DMS114 treated with DMSO at 0.1 percent for 48 hours (cell line): ENCODE results near the gene ADGRD2.
"Not testable (repeated sequence)": the region's sequence is repeated elsewhere in the genome, so short reads cannot be mapped to it uniquely, and the experiment has no call there.

Source experiments
- DNase-seq: peaks from one replicate; lab custom pipeline; 2025; ENCODE audit not compliant: unreplicated experiment; lab: John Stamatoyannopoulos, UW

The ADGRD2 gene, protein sequence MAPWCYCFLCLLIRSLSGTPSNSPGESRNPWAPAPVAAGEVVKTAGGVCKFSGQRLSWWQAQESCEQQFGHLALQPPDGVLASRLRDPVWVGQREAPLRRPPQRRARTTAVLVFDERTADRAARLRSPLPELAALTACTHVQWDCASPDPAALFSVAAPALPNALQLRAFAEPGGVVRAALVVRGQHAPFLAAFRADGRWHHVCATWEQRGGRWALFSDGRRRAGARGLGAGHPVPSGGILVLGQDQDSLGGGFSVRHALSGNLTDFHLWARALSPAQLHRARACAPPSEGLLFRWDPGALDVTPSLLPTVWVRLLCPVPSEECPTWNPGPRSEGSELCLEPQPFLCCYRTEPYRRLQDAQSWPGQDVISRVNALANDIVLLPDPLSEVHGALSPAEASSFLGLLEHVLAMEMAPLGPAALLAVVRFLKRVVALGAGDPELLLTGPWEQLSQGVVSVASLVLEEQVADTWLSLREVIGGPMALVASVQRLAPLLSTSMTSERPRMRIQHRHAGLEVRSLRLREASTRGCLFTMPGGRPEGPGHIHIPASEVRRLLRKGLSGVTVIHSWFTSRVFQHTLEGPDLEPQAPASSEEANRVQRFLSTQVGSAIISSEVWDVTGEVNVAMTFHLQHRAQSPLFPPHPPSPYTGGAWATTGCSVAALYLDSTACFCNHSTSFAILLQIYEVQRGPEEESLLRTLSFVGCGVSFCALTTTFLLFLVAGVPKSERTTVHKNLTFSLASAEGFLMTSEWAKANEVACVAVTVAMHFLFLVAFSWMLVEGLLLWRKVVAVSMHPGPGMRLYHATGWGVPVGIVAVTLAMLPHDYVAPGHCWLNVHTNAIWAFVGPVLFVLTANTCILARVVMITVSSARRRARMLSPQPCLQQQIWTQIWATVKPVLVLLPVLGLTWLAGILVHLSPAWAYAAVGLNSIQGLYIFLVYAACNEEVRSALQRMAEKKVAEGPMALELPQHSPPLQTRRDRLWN

DNA sequence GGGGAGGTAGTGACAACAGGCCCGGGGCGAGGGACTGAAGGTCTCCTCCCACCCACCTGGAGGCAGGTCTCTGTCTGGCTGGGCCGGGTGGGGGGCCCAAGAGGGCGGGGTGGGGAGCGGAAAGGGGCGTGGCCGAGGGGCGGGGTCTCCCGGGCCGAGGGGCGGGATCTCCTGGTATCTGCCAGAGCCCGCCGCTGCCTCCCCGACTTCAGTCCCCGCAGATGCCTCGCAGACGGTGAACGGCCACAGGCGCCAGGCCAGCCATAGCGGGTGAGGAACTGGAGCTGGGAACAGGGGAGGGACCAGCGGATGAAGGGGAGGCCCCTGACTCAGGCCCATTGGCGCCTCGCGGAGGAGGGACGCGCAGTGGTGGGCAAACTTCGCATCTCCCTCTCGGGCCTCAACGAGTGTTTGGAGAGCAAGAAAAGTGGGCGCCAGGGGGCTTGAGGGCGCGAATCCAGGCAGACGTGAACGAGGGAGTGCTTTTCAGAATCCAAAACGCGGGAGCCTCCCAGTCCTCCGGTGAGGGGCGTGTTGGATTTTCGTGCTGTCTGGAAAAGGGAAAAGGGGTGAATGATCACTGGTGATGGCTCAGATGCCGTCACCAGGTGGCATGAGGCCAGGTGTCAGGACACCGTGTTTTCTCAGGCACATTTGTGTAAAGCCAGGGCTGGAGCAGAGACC is at the start of gene ADGRD2:
Gene ADGRD2 (plus strand): TSS at position 211 of the 684 bp plus-strand sequence. CDS start 1,216 bp downstream, outside the sequence.
- no peak for DNase-seq

DNA sequence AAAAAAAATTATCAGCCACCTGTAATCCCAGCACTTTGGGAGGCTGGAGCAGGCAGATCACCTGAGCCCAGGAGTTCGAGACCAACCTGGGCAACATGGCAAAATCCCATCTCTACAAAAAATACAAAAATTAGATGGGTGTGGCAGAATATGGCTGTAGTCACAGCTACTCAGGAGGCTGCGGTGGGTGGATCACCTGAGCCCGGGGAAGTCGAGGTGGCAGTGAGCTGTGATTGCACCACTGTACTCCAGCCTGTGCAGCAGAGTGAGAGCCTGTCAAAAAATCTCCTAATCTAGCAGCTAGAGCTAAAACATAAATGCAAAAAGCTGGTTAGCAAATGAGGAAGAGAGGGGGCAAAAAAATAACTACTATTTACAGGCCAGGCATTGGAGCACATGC is 47.0 kb upstream of the ADGRD2 start:
- no peak for DNase-seq

DNA sequence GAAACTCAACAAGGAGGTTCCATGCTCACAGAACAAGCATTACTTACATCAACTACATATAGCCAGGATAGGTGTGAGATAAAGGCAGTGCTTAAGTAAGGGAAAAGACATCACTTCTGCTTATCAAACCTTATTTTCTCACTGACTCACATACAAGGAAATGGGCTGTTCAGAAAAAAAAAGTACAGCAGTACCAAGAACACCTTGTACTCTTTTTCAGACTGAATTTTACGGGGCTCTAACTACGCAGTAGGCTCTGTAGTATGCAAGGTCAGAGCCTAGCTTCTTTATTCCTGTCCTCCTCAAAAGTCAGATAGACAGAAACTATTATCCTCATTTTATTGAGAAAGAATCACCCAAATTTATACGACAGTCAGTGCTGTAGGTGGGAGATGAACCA is 40.8 kb upstream of the ADGRD2 start:
- DNase-seq: no peak

DNA sequence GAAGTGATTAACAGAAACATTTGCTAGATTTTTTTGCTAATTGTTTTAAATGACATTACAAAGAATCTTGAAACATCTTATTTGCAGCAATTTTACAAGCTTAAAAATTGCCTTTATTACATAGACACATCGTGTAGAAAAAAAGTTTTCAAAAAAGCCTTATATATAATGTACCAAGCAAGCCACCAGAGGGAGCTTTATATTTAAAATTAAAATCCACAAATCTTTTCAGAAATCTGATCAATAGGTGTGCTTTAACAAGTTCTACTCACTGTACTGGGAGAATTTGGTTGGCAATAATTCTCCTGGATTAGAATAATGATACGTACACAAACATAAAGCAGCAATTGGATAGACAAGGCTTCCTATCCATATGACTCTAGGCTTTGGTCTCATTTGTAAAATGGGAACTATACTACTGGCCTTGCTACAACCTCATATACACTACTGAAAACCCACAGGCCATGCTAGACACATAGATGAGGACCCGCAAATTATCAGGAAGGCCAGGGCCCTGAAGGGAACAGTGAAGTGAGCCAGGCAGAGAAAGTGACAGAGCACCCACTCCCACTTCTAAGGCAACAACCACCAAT is 39.8 kb upstream of the ADGRD2 start:
- DNase-seq: no peak

DNA sequence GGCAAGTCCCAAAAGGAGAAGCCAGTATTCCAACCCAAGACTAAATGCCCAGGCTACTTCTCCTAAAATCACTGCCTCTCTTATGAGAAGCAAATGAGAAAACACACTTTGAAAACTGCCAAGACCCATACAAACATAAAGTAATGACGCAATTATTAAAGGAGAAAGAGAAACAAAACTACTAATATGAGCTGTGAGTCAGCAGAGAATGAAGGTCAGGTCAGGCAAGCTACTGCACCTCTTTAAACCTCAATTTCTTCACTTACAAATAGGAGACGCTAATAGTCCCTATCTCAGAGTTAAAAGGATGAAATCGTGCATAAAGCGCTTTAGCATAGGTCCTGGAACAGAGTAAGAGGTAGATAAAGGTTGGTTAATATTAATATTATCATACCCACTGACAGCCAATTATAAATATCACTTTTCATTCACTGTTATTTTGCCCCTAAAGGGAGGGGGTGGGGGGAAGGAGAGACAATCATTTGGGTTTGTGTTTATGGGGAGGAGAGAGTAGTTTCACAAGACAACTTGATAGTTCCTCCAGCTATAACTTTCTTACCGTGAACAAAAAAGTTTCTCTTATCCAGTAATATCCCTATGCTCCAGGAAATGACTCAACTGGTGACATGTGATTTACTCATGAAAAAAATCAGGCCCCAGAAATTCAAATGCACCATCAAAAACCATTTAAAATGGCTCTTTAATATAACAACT is 38.6 kb upstream of the ADGRD2 start:
- DNase-seq: no peak

DNA sequence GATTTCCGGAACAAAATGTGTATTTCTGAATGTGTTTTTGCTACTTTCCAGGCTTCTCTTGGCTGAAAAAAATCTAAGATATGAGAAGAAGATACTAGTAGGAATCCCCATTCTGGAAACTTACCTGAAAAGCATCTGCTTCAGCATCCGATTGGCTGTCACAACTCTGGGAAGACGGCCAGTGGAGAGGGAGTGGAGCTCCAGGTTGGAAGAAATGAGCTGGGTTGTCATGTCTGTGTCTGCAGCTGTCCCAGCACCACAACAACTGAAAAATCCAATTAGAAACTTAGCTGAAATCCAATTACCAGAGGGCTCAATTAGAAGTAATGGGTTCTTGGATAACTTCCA is 38.0 kb upstream of the ADGRD2 start:
- no peak for DNase-seq

DNA sequence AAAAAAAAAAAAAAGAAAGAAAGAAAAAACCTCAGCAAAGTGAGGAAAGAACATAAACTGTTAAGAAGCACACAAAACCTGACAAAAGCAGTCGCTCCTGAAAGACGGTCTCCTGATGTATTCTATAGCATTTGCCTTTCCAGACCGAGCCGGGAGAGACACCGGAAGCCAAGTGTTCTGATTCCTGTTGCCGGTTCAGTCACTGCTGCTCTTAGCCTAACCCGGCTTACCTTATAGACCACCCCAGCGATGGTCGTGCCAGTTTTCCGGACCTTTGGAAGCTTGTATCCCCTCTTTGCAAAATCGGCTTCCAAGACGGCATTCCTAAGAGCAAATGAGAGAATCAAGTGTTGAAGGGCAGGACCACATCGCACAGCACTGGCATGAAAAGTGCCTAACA is 35.6 kb upstream of the ADGRD2 start:
- DNase-seq: no peak

DNA sequence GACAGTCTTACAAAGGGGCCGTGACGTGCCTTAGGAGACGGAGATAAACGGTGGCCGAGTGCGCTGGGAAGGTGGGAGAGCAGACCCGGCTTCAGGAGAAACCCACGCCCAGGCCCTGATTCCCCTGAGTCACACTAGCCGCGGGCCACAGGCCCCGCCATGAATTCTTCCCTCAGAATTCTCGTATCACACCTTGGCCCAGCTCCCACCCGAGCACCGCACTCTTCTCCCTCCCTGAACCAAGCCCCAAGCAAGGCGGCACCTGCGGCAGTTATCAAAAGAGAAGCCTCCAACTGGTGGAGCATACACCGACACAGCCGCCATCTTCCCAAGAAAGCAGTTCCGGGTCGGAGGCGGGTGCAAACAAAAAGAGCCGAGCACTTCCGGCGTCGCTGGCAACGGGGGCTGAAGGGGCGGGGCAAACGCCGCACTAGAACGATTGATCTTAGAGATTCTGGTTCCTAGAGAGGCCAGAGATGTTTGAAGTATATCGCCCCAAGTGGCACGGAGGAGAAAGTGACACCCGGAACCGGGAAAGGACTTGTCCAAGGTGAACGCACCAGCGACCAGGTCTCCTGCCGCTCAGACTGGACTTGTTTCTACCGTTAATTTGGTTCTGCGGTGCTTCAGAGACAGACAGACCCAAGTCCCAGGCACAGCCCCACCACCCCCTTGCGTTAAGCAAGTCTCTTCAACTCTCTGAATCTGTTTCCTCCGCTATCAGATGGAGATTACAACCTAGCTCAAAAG is 35.0 kb upstream of the ADGRD2 start, which contains the start of gene PSMB7:
Gene PSMB7 (minus strand): TSS at position 341 of the 750 bp plus-strand sequence. CDS start 17 bp downstream, at position 324.
- peak; percentile 92 for DNase-seq

DNA sequence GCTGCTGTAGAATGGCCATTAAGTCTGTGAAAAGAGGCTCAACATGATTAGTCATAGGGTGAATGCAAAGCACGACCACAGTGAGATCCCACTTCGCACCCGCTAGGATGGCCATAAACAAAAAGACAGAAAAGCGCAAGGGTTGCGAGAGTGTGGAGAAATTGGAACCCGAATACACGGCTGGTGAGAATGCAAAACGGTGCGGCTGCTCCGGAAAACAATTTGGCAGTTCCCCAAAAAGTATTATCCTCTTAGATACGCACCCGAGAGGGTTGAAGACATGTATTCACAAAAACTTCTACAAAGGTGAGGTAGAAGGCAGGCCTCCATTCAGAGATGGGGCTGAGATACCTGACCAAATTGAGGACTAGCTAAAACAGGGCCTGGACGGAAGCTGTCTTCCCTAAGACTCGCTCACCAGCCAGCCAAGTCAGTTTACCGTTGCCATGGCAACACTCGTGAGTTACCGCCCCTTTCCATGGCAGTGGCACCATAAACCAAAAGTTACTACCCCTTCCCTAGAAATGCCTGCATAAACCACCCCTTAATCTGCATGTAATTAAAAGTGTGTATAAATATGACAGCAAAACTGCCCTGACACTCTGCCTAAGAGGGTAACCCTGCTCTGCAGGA is 34.3 kb upstream of the ADGRD2 start:
- no peak for DNase-seq

DNA sequence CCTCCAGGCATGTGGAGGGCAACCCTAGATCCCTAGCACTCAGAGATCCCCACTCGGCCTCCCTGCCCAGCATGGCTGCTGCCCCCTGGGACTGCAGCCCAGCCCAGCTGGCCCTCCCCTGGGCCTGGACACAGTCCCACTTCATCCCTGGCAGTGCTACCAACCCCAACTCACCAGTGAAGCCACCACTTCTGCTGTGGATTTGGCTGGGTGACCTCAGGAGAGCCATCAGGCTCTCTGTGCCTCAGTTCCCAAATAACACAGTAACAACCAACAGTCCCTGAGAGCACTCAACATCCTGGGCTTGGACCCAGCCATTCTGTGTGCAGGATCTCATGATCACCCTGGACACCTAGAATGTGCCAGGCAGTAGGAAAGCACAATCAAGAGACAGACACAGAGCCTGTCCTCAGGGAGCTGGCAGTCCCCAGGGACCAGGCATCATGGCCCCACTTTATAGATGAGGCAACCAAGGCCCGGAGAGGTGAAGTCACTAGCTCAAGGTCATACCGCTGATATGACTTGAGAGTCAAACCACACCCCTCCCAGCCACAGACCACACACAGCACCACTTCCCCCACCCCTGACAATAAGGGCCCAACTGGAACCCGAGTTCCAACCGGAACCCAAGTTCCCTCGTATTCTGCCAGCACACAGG is 30.3 kb upstream of the ADGRD2 start:
- no peak for DNase-seq

DNA sequence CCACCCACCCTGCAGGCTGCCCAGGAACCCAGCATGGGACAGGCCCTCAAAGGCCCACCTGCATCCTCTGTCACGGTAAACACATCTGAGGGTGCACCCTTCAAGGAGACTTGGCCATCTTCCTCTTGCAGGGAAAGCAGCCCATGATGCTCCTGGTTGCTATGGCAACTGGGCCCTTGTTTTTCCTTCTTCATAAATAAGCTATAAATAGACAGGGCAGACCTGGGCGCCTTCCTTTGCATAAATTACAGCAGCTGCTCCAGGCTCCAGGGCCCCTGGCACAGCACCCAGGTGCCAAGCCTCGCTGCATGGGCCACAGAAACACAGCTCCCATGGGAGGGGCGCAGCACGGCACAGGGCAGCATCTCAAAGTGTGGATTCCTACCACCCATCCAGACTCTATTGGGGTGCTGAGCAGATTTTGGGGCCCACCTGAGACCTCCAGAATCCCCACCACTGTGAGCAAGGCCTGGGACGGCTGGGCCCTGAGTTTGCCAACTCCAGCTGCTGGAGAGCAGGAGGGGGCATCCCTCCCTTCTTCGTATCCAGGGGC is 29.2 kb upstream of the ADGRD2 start:
- DNase-seq: no peak

DNA sequence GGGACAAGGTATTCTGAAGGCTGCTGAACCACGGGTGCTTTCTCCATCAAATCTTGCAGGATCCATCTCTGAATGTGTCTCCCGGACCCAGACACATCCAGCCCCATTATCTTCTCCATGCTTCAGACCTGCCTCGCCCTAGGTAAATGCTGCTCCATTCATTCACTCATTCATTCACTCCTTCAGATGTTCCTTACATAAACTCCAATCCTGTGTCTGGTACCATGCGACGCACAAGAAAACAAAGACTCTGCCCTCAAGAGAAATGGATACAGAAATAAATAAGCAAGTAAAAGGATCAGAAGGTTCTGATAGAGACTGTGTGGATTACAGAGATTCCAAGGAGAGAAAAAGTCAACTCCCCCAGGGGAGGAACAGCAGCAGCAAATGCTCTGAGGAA is 27.1 kb upstream of the ADGRD2 start:
- DNase-seq: no peak

DNA sequence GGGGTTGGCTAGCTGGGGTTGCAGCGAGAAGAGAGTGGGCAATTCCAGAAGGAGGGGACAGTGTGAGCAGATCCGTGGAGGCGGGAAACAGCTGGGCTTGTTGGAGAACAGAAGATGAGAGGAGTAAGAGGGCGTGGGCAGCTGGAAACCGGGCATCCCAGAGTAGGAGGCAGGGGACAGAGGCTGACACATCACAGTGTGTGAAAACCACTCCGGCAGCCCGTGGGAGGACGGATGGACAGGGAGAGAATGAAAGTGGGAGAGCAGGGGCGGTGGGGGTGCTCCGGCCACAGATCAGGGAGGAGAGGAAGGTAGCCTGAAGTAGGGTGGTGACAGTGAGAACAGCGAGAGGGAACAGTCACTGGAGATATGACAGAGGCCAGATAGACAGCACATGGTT is 26.7 kb upstream of the ADGRD2 start:
- DNase-seq: no peak

DNA sequence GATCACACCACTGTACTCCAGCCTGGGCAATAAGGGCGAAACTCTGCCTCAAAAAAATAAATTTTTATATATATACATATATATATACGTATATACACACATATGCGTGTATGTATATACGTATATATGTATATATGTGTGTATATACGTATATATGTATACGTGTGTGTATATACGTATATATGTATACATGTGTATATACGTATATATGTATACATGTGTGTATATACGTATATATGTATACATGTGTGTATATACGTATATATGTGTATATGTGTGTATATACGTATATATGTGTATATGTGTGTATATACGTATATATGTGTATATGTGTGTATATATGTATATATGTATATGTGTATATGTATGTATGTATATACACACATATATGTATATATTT is 24.5 kb upstream of the ADGRD2 start:
- DNase-seq: not testable (repeated sequence)

DNA sequence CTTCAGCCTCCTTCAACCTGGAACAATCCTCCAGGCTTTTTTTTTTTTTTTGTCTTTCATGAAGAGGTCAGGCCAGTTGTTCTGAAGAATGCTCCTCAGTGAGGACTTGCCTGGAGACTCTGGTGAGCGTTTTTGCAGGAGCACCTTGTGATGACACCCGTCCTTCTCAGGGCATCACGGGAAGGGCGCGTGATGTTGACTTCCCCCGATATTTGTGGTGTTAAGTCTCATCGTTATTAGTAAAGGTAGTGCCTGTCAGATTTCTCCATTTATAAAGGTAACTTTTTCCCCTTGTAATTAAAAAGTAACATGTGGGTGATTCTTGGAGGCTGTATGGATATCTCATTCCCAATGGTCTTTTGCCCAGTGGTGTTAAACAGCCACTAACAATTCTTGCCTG is 23.9 kb upstream of the ADGRD2 start:
- no peak for DNase-seq

DNA sequence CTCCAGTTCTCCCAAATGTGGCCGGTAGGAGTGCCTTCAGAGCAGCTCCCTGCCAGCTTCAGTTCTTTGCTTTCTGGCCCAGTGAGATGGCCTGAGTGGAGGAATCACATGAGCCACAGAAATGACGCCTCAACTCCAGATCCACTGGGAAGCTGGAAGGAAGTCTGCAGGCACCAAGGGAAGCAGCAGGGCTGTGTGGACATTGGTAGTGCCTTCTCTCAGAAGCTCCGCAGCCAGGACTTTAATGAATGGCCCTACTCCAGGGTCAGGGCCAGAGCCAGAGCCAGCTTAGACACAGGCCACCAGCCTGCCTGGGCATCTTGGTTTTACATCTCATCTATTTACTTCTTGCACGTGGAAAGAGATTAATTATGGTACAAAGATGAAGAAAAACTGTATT is 23.0 kb upstream of the ADGRD2 start:
- DNase-seq: no peak

DNA sequence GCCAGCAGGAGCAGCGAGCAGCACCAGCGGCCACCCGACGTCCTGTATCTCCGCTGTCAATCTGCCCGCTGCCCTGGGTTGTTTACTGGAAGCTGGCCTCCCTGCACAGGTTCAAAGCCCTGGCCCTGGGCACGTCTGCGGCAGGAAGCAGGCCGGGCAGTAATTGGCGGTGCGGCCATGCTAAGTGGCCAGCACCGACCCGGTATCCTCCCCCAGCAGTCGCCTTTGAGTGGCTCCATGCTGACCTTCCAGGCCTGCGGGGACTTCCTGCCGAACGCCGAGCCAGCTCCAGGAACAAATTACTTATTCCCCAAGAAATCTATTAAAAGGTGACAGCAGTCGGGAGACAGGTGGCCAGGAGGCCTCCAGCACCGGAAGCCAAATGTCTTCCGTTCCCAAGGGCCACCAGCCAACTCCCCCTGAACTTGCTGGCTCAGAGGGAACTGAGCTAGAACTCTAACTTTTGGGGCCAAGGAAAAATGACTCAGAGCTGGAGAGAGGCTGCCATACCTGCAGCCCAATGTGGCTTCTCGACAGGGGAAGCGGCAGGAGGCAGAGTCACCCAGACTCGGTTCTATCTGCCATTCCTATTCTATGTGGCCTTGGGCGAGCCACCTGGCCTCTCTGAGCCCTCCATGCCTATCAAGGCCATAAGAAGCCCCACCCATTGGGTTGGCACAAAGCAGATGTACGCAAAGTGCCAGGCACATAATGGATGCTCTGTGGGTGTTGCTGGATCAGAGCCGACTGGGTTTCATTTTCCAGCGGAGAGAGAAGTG is 21.3 kb upstream of the ADGRD2 start:
- DNase-seq: no peak

DNA sequence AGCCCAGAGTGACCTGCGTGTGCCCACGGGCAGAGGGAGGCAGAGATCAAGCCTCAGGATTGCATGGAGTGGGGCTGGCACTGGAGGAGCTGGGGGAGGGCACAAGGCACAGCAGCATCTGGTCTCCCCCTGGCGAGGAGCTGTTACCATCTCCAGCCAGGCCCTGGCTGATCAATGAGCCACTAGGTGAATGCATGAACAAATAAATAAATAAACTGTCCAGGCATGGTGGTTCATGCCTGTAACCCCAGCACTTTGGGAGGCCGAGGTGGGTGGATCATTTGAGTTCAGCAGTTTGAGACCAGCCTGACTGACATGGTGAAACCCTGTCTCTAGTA is 20.8 kb upstream of the ADGRD2 start:
- DNase-seq: no peak
